Measurements from ENCODE around the gene FBLN5.

GRCh38 chr14:91862417-91862816, 85.1 kb downstream of the FBLN5 start:
- TF ChIP-seq POLR2A (IDR thresholded peaks at IDR 0.05), result no peak
- no peak for TF ChIP-seq CTCF (IDR thresholded peaks at IDR 0.05)
- no peak for TF ChIP-seq EP300 (IDR thresholded peaks at IDR 0.05)
